HepG2 (cell line): ENCODE data around the gene RCC1. TPM values are rescaled to one million over a fixed set of nuclear protein-coding genes. Genes with fewer than 3 reads are reported as not detected.

Experiments
- AGO1 ChIP-seq: fragments of 200-400 bp; formaldehyde crosslinking; IDR thresholded peaks from 2 replicates; pipeline ENCODE4 v1.6.1; 2017; ENCODE audit warnings: mild to moderate bottlenecking, low read depth, low read length, moderate library complexity; ENCODE audit not compliant: poor library complexity, severe bottlenecking
- FOXK1 ChIP-seq: sonication (generic); formaldehyde crosslinking; IDR thresholded peaks from 2 replicates; pipeline ENCODE4 v1.4.0; 2020; ENCODE audit warnings: low read depth, missing genetic modification reagents, borderline replicate concordance
- PHF20 ChIP-seq: sonication (generic); formaldehyde crosslinking; IDR thresholded peaks from 2 replicates; pipeline ENCODE4 v1.5.0; 2020; ENCODE audit warnings: mild to moderate bottlenecking, missing genetic modification reagents
- TP53 ChIP-seq: sonication (generic); formaldehyde crosslinking; conservative IDR thresholded peaks from 2 replicates; pipeline ENCODE4 v1.4.0; 2020; ENCODE audit warnings: missing genetic modification reagents
- ZC3H4 ChIP-seq: sonication (generic); formaldehyde crosslinking; IDR thresholded peaks from 2 replicates; pipeline ENCODE4 v1.4.0; 2020; ENCODE audit warnings: missing genetic modification reagents, borderline replicate concordance
- ZNF253 ChIP-seq: sonication (generic); formaldehyde crosslinking; IDR thresholded peaks from 2 replicates; pipeline ENCODE4 v1.8.0; 2022; ENCODE audit warnings: mild to moderate bottlenecking, missing genetic modification reagents, borderline replicate concordance
- ZNF331 ChIP-seq: sonication (generic); formaldehyde crosslinking; IDR thresholded peaks from 2 replicates; pipeline ENCODE4 v1.4.0; 2020; ENCODE audit warnings: missing genetic modification reagents
- ZNF446 ChIP-seq: sonication (generic); formaldehyde crosslinking; IDR thresholded peaks from 2 replicates; pipeline ENCODE4 v1.5.0; 2020; ENCODE audit warnings: mild to moderate bottlenecking, missing genetic modification reagents
- ZNF496 ChIP-seq: sonication (generic); formaldehyde crosslinking; IDR thresholded peaks from 2 replicates; pipeline ENCODE4 v1.8.1; 2023; ENCODE audit warnings: mild to moderate bottlenecking, moderate library complexity, missing genetic modification reagents; ENCODE audit not compliant: insufficient replicate concordance
- ZNF549 ChIP-seq: sonication (generic); formaldehyde crosslinking; IDR thresholded peaks from 2 replicates; pipeline ENCODE4 v1.5.0; 2020; ENCODE audit warnings: missing genetic modification reagents
- ZNF558 ChIP-seq: sonication (generic); formaldehyde crosslinking; IDR thresholded peaks from 2 replicates; pipeline ENCODE4 v1.9.0; 2022; ENCODE audit warnings: mild to moderate bottlenecking, missing genetic modification reagents, borderline replicate concordance
- ZNF780A ChIP-seq: sonication (generic); formaldehyde crosslinking; IDR thresholded peaks from 2 replicates; pipeline ENCODE4 v1.8.0; 2022; ENCODE audit warnings: mild to moderate bottlenecking, missing genetic modification reagents, moderate library complexity
- ZNF790 ChIP-seq: sonication (generic); formaldehyde crosslinking; IDR thresholded peaks from 2 replicates; pipeline ENCODE4 v1.8.0; 2022; ENCODE audit warnings: missing genetic modification reagents, mild to moderate bottlenecking, borderline replicate concordance
- ZNF816 ChIP-seq: sonication (generic); formaldehyde crosslinking; IDR thresholded peaks from 2 replicates; pipeline ENCODE4 v1.8.0; 2022; ENCODE audit warnings: missing genetic modification reagents, mild to moderate bottlenecking, borderline replicate concordance
- ZSCAN21 ChIP-seq: sonication (generic); formaldehyde crosslinking; IDR thresholded peaks from 2 replicates; pipeline ENCODE4 v1.8.0; 2022; ENCODE audit warnings: mild to moderate bottlenecking, missing genetic modification reagents, moderate library complexity, borderline replicate concordance
- polyA plus RNA-seq, 8 experiments: library from polyadenylated mRNA; depleted of rRNA in 3 of 8; stranded (reverse) in 7 of 8; unstranded in 1 of 8; fragments of >200 nt; fragmentation: Illumina TruSeq in 4 of 8; extraction: Trizol in 4 of 8; gene quantifications; 2 replicates each; pipeline versions ENCODE4 v1.2.1 to v1.2.3, GENCODE V29; 2011 to 2016; ENCODE audit warnings: low read depth in 4 of 8, missing spikeins in 1 of 8, mixed read lengths in 1 of 8; ENCODE audit not compliant: insufficient read depth in 1 of 8
- total RNA-seq, 5 experiments: library from RNA; depleted of rRNA; stranded (reverse); fragments of >200 nt; fragmentation: Illumina TruSeq; extraction: Trizol; gene quantifications; 2 replicates each; pipeline ENCODE4 v1.2.3, GENCODE V29; 2016; ENCODE audit warnings: low read depth in 1 of 5
- TF ChIP-seq, protein P1 (sequence below): sonication (generic); formaldehyde crosslinking; IDR thresholded peaks from 2 replicates; pipeline ENCODE4 v1.4.0; 2020; ENCODE audit warnings: missing genetic modification reagents, borderline replicate concordance
- TF ChIP-seq, protein P2 (sequence below): sonication (generic); formaldehyde crosslinking; IDR thresholded peaks from 2 replicates; pipeline ENCODE4 v1.5.0; 2020; ENCODE audit warnings: mild to moderate bottlenecking, missing genetic modification reagents
- TF ChIP-seq, protein P3 (sequence below): sonication (generic); formaldehyde crosslinking; IDR thresholded peaks from 2 replicates; pipeline ENCODE4 v1.4.0; 2020; ENCODE audit warnings: missing genetic modification reagents, borderline replicate concordance

RCC1 gene
- total and polyA plus RNA-seq, 2 of the 13 experiments (the other 11 are each of a cell fraction or from before 2014, with no cell fraction given) = 47.2 to 80.8 TPM

DNA sequence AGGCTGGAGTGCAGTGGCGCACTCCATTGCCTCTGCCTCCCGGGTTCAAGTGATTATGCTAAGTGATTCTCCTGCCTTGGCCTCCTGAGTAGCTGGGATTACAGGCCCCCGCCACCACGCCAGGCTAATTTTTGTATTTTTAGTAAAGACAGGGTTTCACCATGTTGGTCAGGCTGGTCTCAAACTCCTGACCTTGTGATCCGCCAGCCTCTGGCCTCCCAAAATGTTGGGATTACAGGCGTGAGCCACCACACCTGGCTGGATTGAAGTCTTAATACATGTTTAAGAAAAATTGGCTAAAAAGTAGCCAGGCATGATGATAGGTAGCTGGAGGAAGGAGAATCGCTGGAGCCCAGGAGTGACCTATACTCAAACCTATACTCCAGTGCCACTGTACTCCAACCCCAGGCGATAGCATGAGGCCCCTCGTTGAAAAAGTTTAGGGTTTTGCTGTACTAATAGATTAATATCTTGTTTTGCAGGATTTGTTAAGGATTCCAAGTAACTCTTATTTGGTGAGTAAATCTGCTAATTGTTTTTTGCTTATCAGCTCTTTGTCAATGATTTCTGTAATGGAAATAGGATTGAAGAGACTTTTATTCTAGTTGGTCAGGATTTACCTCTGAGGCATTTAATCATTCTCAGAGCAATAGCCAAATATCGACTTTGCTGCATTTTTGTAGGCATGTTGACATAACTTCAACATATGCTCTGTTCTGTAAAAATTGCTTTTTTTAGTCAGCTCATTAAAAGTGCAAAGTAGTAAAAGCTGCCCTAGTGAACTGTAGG is 2.0 kb downstream of the RCC1 start (continued):
- no peak for TF ChIP-seq ZNF790 (CRISPR knock-in tag)
- TF ChIP-seq ZNF253 (CRISPR knock-in tag) = no peak
- 0 out of 2 replicates have a peak, but pooled peaks have one; percentile 31 for TF ChIP-seq ZNF446 (CRISPR knock-in tag)
- TF ChIP-seq, protein P1, sequence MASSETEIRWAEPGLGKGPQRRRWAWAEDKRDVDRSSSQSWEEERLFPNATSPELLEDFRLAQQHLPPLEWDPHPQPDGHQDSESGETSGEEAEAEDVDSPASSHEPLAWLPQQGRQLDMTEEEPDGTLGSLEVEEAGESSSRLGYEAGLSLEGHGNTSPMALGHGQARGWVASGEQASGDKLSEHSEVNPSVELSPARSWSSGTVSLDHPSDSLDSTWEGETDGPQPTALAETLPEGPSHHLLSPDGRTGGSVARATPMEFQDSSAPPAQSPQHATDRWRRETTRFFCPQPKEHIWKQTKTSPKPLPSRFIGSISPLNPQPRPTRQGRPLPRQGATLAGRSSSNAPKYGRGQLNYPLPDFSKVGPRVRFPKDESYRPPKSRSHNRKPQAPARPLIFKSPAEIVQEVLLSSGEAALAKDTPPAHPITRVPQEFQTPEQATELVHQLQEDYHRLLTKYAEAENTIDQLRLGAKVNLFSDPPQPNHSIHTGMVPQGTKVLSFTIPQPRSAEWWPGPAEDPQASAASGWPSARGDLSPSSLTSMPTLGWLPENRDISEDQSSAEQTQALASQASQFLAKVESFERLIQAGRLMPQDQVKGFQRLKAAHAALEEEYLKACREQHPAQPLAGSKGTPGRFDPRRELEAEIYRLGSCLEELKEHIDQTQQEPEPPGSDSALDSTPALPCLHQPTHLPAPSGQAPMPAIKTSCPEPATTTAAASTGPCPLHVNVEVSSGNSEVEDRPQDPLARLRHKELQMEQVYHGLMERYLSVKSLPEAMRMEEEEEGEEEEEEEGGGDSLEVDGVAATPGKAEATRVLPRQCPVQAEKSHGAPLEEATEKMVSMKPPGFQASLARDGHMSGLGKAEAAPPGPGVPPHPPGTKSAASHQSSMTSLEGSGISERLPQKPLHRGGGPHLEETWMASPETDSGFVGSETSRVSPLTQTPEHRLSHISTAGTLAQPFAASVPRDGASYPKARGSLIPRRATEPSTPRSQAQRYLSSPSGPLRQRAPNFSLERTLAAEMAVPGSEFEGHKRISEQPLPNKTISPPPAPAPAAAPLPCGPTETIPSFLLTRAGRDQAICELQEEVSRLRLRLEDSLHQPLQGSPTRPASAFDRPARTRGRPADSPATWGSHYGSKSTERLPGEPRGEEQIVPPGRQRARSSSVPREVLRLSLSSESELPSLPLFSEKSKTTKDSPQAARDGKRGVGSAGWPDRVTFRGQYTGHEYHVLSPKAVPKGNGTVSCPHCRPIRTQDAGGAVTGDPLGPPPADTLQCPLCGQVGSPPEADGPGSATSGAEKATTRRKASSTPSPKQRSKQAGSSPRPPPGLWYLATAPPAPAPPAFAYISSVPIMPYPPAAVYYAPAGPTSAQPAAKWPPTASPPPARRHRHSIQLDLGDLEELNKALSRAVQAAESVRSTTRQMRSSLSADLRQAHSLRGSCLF = no peak
- 0 out of 2 replicates have a peak, but pooled peaks have one; percentile 35 for TF ChIP-seq ZNF816 (CRISPR knock-in tag)
- TF ChIP-seq, protein P2, sequence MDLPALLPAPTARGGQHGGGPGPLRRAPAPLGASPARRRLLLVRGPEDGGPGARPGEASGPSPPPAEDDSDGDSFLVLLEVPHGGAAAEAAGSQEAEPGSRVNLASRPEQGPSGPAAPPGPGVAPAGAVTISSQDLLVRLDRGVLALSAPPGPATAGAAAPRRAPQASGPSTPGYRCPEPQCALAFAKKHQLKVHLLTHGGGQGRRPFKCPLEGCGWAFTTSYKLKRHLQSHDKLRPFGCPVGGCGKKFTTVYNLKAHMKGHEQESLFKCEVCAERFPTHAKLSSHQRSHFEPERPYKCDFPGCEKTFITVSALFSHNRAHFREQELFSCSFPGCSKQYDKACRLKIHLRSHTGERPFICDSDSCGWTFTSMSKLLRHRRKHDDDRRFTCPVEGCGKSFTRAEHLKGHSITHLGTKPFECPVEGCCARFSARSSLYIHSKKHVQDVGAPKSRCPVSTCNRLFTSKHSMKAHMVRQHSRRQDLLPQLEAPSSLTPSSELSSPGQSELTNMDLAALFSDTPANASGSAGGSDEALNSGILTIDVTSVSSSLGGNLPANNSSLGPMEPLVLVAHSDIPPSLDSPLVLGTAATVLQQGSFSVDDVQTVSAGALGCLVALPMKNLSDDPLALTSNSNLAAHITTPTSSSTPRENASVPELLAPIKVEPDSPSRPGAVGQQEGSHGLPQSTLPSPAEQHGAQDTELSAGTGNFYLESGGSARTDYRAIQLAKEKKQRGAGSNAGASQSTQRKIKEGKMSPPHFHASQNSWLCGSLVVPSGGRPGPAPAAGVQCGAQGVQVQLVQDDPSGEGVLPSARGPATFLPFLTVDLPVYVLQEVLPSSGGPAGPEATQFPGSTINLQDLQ = no peak
- TF ChIP-seq ZNF780A = no peak
- TF ChIP-seq PHF20 (CRISPR knock-in tag) = no peak
- no peak for TF ChIP-seq ZSCAN21 (CRISPR knock-in tag)
- no peak for TF ChIP-seq ZNF558 (CRISPR knock-in tag)
- TF ChIP-seq ZNF549 (CRISPR knock-in tag) = no peak
- TF ChIP-seq ZNF331 (CRISPR knock-in tag) = 0 out of 2 replicates have a peak, but pooled peaks have one; percentile 14
- no peak for TF ChIP-seq FOXK1 (CRISPR knock-in tag)
- TF ChIP-seq TP53 = no peak
- 0 out of 2 replicates have a peak, but pooled peaks have one; percentile 77 for TF ChIP-seq ZC3H4 (CRISPR knock-in tag)
- TF ChIP-seq, protein P3, sequence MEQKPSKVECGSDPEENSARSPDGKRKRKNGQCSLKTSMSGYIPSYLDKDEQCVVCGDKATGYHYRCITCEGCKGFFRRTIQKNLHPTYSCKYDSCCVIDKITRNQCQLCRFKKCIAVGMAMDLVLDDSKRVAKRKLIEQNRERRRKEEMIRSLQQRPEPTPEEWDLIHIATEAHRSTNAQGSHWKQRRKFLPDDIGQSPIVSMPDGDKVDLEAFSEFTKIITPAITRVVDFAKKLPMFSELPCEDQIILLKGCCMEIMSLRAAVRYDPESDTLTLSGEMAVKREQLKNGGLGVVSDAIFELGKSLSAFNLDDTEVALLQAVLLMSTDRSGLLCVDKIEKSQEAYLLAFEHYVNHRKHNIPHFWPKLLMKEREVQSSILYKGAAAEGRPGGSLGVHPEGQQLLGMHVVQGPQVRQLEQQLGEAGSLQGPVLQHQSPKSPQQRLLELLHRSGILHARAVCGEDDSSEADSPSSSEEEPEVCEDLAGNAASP = no peak
- TF ChIP-seq AGO1 = no peak
- no peak for TF ChIP-seq ZNF496
